ENCODE measurements around the gene CCDC197.
A peak's percentile ranks its signal among the peaks of the same experiment; 100 is the strongest.

The CCDC197 gene

DNA sequence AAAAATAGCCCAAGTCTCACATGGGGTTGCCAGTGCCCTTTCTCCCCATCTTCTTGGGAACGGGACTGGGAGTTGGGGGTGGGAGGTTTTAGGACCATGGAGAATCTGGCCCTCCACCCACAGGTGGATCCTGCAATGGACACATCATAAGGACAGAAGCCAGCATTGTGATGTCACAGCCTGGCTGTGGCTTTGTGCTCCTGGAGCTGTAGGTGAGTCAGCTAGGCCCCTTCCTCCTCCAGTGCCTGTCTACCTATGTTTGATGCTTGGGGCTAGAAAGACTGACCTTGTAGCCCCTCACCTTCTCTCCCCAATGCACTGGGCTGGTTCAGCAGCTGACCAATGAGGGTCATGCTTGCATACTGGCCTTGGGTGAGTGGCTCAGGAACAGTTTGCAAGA is at the start of gene CCDC197:
Gene CCDC197 (plus strand): TSS at position 220 of the 400 bp plus-strand sequence. CDS start 831 bp downstream, outside the sequence.
- no peaks in the 10 kb centered on the region for H3K9me3 ChIP-seq (ENCODE audit: control insufficient read depth in 2 of 2, low read length in 2 of 2)
- peak within 1 kb of the TSS; percentile 88 for H3K27ac ChIP-seq (ENCODE audit: low read length)
- no peaks in the 10 kb centered on the region for H3K27me3 ChIP-seq (ENCODE audit: control insufficient read depth in 1 of 2, insufficient read depth in 2 of 2, low read length in 2 of 2)
- no peak within 1 kb of the TSS for H3K4me3 ChIP-seq (ENCODE audit: low read length in 2 of 2)
- peak within 1 kb of the TSS in 1 of 2 donors; percentile 59 for H3K9ac ChIP-seq (ENCODE audit: low read length in 2 of 2)
- H3K36me3 ChIP-seq (ENCODE audit: control insufficient read depth in 2 of 2, insufficient read depth in 2 of 2, low read length in 2 of 2), result no peaks in the 10 kb centered on the region
- H3K4me1 ChIP-seq (ENCODE audit: control insufficient read depth, insufficient read depth, low read length), result peaks cover 54% of the 10 kb centered on the region

DNA sequence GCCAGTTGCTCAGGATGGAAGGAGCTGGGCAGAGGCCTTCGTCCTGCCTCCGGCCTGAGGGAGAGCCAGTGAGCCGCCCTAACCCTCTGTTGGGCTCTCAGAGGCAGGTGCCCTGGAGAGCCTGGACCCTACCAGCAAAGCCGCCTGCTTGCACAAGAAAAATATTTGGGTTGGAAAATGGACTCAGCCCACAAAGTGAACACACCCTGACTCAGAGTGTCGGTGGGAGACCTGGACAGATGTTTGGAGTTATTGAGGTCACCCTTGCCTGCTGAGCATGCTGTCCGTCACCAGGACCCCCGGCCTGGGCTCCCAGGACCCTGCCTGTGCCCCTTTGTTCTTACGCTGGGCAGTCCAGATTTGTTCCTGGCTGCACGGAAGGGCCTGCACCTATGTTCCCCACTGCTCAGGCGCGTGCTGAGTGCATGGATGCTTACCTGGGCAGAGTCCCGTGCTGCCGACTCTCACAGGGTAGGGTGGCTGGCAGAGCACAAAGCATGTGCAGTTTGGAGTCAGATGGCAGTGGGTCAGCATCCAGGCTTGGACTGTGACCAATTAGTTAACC is 47.5 kb upstream of the CCDC197 start:
- H3K27ac ChIP-seq (ENCODE audit: low read length), result peak overlapping the region; percentile 24
- peaks cover 56 to 69% of the 10 kb centered on the region in 2 donors for H3K36me3 ChIP-seq (ENCODE audit: control insufficient read depth in 2 of 2, insufficient read depth in 2 of 2, low read length in 2 of 2)

DNA sequence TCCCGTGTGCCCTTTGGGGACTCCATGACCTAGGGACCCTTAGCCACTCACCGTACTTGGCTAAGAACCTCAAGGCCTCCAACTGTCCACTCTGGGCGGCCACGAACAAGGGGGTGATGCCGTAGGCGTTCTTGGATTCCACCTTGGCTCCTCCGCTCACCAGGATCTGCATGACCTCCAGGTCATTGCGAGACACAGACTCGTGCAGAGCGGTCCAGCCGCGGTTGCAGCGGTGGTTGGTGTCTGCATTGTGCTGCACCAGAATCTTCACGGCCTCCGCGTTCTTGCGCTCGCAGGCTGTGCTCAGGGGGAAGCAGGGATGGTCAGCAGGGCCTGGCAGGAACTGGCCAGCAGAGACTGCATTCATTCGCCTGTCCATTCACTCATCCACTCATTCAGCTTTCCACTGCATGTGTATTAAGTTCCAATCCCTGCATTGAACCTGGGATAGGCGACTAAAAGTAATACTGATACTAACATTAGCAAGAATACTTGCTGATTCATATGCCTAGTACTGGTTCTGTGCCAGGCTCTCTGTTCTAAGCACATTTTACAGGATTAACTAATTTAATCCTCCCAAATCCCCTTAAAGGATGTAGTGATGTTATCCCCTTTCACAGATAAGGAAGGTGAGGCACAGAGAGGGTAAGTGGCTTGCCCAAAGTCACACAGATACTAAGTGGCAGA is 46.0 kb upstream of the CCDC197 start:
- peaks cover 52 to 65% of the 10 kb centered on the region in 2 donors for H3K36me3 ChIP-seq (ENCODE audit: control insufficient read depth in 2 of 2, insufficient read depth in 2 of 2, low read length in 2 of 2)
- no peaks in the 10 kb centered on the region for H3K27me3 ChIP-seq (ENCODE audit: control insufficient read depth in 1 of 2, insufficient read depth in 2 of 2, low read length in 2 of 2)
- H3K9ac ChIP-seq (ENCODE audit: low read length in 2 of 2), result no peak overlapping the region
- no peak overlapping the region for H3K4me3 ChIP-seq (ENCODE audit: low read length in 2 of 2)
- H3K27ac ChIP-seq (ENCODE audit: low read length), result peak overlapping the region; percentile 67
- peaks cover 58% of the 10 kb centered on the region for H3K4me1 ChIP-seq (ENCODE audit: control insufficient read depth, insufficient read depth, low read length)
- H3K9me3 ChIP-seq (ENCODE audit: control insufficient read depth in 2 of 2, low read length in 2 of 2), result no peaks in the 10 kb centered on the region

More for the DNA sequence above, 47.5 kb upstream of the CCDC197 start:
- no peaks in the 10 kb centered on the region for H3K27me3 ChIP-seq (ENCODE audit: control insufficient read depth in 1 of 2, insufficient read depth in 2 of 2, low read length in 2 of 2)
- no peaks in the 10 kb centered on the region for H3K9me3 ChIP-seq (ENCODE audit: control insufficient read depth in 2 of 2, low read length in 2 of 2)
- H3K9ac ChIP-seq (ENCODE audit: low read length in 2 of 2), result no peak overlapping the region
- peaks cover 50% of the 10 kb centered on the region for H3K4me1 ChIP-seq (ENCODE audit: control insufficient read depth, insufficient read depth, low read length)
- no peak overlapping the region for H3K4me3 ChIP-seq (ENCODE audit: low read length in 2 of 2)

DNA sequence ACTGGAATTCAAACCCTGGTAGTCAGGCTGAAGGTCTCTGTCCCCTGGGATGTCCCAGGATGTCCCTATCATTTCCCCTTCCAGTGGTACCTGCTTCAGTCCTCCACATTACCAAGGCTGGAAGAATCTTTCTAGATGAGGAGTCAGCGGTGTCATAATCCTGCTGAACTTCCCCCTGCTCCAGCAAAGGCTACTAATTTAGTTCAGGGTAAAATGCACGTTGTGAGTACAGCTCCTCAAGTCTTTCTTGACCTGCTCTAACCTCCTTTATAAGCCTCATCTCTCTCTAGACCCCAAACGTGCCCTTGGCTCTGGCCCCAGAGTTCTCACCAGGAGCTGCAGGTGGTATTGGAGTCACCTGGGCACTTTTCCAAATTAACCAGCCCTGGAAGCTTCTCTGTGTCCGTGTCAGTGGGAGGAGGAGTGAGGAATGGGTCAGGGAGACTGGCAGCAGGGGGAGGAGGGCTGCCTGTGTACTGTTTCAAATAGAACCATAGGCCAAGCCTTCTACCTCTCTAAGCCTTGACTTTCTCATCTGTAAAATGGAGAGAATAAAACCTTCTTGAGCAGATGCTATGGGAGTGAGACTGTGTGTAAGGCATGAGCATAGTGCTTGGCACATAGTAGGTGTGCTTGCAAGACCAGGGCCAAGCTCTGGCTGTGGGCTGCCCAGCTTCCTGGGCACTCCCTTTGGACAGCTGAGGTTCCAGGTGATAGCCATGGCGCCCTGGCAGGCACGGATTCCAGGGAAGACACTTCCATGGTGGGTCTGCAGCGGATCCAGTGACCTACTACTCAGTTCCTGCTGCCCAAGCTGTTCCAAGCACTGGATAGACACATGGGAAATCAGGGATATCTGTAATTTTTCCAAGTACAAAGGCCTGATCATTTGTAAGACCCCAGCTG is 45.2 kb upstream of the CCDC197 start:
- no peak overlapping the region for H3K9ac ChIP-seq (ENCODE audit: low read length in 2 of 2)
- H3K9me3 ChIP-seq (ENCODE audit: control insufficient read depth in 2 of 2, low read length in 2 of 2), result no peaks in the 10 kb centered on the region
- no peaks in the 10 kb centered on the region for H3K27me3 ChIP-seq (ENCODE audit: control insufficient read depth in 1 of 2, insufficient read depth in 2 of 2, low read length in 2 of 2)
- H3K36me3 ChIP-seq (ENCODE audit: control insufficient read depth in 2 of 2, insufficient read depth in 2 of 2, low read length in 2 of 2), result peaks cover 44 to 58% of the 10 kb centered on the region in 2 donors
- H3K4me1 ChIP-seq (ENCODE audit: control insufficient read depth, insufficient read depth, low read length), result peaks cover 61% of the 10 kb centered on the region
- H3K27ac ChIP-seq (ENCODE audit: low read length), result peak overlapping the region; percentile 67
- H3K4me3 ChIP-seq (ENCODE audit: low read length in 2 of 2), result no peak overlapping the region

DNA sequence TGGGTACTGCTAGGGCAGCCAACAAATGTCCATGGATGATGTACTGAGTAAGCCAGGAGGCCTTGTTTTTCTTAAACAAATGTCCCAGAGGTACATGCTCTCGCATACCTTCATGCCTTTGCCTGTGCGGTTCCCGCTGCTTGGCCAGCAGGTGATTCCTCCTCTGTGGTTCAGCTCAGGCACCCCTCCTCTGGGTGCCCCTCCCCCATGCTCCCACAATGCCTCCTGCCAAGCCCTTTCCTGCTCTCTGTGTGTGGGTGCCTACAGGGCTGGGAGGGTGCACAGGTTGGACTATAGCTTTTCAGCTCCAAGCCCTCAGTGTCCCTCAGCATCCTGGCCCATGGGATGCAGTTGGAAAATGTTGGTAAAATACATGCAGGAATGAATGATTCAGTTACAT is 44.3 kb upstream of the CCDC197 start:
- Histone ChIP-seq H3K27me3 (ENCODE audit: control insufficient read depth in 1 of 2, insufficient read depth in 2 of 2, low read length in 2 of 2) (no peaks in the 10 kb centered on the region), H3K4me3 (ENCODE audit: low read length in 2 of 2) (peak overlapping the region in 1 of 2 donors; percentile 29), H3K27ac (ENCODE audit: low read length) (no peak overlapping the region), H3K9me3 (ENCODE audit: control insufficient read depth in 2 of 2, low read length in 2 of 2) (no peaks in the 10 kb centered on the region), H3K9ac (ENCODE audit: low read length in 2 of 2) (no peak overlapping the region), H3K4me1 (ENCODE audit: control insufficient read depth, insufficient read depth, low read length) (peaks cover 64% of the 10 kb centered on the region), H3K36me3 (ENCODE audit: control insufficient read depth in 2 of 2, insufficient read depth in 2 of 2, low read length in 2 of 2) (peaks cover 40 to 51% of the 10 kb centered on the region in 2 donors)

DNA sequence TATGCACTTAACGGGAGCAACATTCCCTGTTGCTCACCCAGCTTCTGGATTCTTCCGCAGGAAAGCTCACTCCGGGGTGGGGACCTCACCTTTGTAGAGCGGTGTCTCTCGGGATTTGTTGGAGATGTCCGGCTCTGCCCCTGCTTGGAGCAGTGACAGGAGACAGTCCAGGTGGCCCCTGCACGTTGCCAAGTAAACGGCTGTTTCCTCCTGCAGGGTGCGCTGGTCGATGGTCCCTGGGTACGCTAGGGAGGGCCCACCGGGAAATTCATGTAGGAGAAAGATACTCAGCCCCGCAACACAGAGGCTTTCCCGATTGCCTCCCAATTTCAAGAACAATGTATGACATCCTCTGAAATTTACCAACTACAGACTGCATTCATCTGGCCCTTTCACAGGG is 43.8 kb upstream of the CCDC197 start:
- H3K27ac ChIP-seq (ENCODE audit: low read length), result peak overlapping the region; percentile 76

DNA sequence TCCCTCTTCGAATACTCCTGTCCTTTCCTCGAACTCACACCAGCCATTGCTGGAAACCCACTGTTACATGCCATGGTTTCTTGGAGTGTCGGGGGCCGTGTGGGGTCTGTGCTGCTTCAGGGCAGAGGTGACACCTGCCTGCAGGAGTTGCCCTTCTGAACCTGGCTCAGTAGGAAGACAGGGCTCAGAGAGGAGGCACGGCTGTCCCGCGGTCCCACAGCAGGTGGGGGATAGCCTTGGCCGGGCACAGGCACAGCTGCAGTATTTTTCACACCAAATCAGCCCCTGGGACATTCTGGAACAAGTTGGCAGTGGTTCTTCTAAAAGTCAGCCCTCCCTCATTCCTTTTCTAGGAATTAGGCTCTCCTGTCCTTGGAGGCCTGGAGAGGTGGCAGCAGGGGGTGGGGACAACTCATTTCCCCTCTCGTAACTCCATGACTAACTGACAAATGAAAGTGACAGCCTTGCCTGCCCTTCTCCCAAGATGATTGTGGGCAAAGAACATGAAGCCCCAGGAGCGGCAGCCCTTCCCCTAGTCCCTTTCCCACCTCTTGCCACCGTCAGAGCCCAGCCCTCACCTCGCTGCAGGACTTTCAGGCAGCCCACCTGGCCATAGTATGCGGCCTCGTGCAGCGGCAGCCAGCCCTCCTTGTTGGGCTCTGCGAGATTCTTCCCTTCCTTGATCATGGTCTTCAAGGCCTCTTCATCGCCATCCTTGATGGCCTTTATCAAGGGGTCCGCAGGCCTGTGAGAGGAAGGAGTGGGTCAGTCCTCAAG is 43.2 kb upstream of the CCDC197 start:
- Histone ChIP-seq H3K9ac (ENCODE audit: low read length in 2 of 2) (no peak overlapping the region), H3K27me3 (ENCODE audit: control insufficient read depth in 1 of 2, insufficient read depth in 2 of 2, low read length in 2 of 2) (no peaks in the 10 kb centered on the region), H3K9me3 (ENCODE audit: control insufficient read depth in 2 of 2, low read length in 2 of 2) (no peaks in the 10 kb centered on the region), H3K4me1 (ENCODE audit: control insufficient read depth, insufficient read depth, low read length) (peaks cover 75% of the 10 kb centered on the region), H3K4me3 (ENCODE audit: low read length in 2 of 2) (no peak overlapping the region), H3K27ac (ENCODE audit: low read length) (peak overlapping the region; percentile 76), H3K36me3 (ENCODE audit: control insufficient read depth in 2 of 2, insufficient read depth in 2 of 2, low read length in 2 of 2) (peaks cover 41 to 43% of the 10 kb centered on the region in 2 donors)

More for the DNA sequence above, 43.8 kb upstream of the CCDC197 start:
- Histone ChIP-seq H3K36me3 (ENCODE audit: control insufficient read depth in 2 of 2, insufficient read depth in 2 of 2, low read length in 2 of 2) (peaks cover 38 to 47% of the 10 kb centered on the region in 2 donors), H3K4me3 (ENCODE audit: low read length in 2 of 2) (no peak overlapping the region), H3K9ac (ENCODE audit: low read length in 2 of 2) (no peak overlapping the region), H3K9me3 (ENCODE audit: control insufficient read depth in 2 of 2, low read length in 2 of 2) (no peaks in the 10 kb centered on the region), H3K27me3 (ENCODE audit: control insufficient read depth in 1 of 2, insufficient read depth in 2 of 2, low read length in 2 of 2) (no peaks in the 10 kb centered on the region), H3K4me1 (ENCODE audit: control insufficient read depth, insufficient read depth, low read length) (peaks cover 68% of the 10 kb centered on the region)

DNA sequence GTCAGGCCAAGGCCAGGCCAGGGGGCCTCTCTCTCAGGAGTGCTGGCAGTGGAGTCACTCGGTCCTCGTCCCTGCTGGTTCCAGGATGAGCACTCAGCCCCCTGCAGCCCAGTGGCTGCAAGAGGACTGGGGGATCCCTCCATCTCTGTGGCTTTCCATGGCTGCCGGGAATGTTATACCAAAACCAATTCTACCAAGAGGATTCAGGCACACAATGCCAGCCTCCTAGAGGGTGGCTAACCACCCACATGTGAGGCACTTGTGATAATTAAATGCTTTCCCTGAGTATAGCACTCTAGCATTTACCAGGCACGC is 42.6 kb upstream of the CCDC197 start:
- Histone ChIP-seq H3K27me3 (ENCODE audit: control insufficient read depth in 1 of 2, insufficient read depth in 2 of 2, low read length in 2 of 2) (no peaks in the 10 kb centered on the region), H3K36me3 (ENCODE audit: control insufficient read depth in 2 of 2, insufficient read depth in 2 of 2, low read length in 2 of 2) (peaks cover 38 to 40% of the 10 kb centered on the region in 2 donors), H3K4me3 (ENCODE audit: low read length in 2 of 2) (no peak overlapping the region), H3K27ac (ENCODE audit: low read length) (peak overlapping the region; percentile 76), H3K9ac (ENCODE audit: low read length in 2 of 2) (no peak overlapping the region), H3K9me3 (ENCODE audit: control insufficient read depth in 2 of 2, low read length in 2 of 2) (no peaks in the 10 kb centered on the region), H3K4me1 (ENCODE audit: control insufficient read depth, insufficient read depth, low read length) (peaks cover 80% of the 10 kb centered on the region)

DNA sequence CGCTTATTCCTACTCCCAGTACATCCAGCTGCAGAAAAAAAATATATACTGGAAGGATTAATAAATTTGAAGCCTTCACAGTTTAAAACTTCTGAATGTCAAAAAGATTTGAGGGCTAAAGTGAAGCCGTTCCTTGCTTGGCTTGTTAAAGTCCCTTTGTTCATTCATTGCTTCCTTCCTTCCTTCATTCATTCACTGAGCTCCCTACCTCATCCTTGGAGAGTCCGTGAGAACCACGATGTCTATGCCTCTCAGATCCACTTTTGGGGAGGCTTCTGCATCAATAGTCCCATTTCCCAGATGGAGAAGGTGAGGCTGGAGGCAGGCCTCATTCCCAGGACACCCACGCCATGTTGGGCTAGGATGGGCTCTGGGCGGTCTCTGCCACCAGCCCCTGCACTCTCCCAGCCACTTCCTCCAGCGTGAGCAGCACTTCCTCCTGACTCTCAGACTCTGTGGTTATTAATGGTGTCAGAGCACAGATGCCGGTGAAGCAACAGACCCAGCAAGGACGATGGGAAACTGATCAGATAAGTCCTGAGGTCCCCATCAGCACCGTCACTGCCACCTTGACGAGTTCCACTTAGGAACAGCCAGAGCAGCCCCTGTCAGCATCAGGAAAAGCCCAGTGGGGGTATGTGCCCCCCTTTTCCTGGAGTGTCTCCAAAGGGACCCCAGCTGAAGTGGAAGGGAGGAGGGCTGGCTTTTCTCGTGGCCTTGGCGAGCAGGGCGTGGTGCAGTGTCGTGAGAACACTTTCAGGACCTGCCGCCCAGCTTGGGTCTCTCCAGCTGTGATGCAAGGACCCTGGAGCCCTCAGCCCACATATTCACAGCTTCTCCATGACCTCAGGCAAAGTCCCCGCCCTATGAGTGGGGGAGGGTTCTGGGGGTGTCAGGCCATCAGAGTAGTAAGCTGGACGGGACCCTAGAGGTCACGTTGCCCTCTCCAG is 41.9 kb upstream of the CCDC197 start:
- no peak overlapping the region for H3K9ac ChIP-seq (ENCODE audit: low read length in 2 of 2)
- H3K36me3 ChIP-seq (ENCODE audit: control insufficient read depth in 2 of 2, insufficient read depth in 2 of 2, low read length in 2 of 2), result peaks cover 32 to 35% of the 10 kb centered on the region in 2 donors
- H3K4me3 ChIP-seq (ENCODE audit: low read length in 2 of 2), result no peak overlapping the region
- peaks cover 83% of the 10 kb centered on the region for H3K4me1 ChIP-seq (ENCODE audit: control insufficient read depth, insufficient read depth, low read length)
- no peaks in the 10 kb centered on the region for H3K9me3 ChIP-seq (ENCODE audit: control insufficient read depth in 2 of 2, low read length in 2 of 2)
- H3K27ac ChIP-seq (ENCODE audit: low read length), result peak overlapping the region; percentile 76
- H3K27me3 ChIP-seq (ENCODE audit: control insufficient read depth in 1 of 2, insufficient read depth in 2 of 2, low read length in 2 of 2), result no peaks in the 10 kb centered on the region

All from stomach smooth muscle (tissue), 2 donors.